ENCODE measurements around the gene LZTS2.
A peak's percentile ranks its signal among the peaks of the same experiment; 100 is the strongest.

The LZTS2 gene

DNA sequence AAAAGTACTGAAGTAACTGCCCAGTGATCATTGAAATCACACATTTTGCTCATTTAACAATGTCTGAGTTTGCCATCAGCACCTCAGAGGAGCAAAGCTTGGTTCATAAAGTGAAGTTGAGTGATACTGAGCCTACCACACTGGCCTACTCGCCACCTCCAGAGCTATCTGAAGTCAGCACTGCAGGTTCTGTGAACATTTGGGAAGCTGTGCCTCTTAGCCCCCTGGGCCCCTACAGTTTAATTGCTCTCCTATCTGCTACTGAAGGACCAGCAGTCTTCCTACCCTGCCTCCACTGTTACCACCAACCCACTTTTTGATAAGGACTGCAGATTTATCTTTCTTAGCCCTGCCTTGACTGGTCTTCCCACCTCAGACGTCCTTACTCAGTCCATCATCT, 32.3 kb upstream of the LZTS2 start:
- TF ChIP-seq BACH2 (CRISPR knock-in tag; IDR thresholded peaks at IDR 0.05; ENCODE audit: borderline replicate concordance) = no peak
- TF ChIP-seq CREB5 (CRISPR knock-in tag; IDR thresholded peaks at IDR 0.05; ENCODE audit: low read depth) = no peak
- TF ChIP-seq ARNTL (CRISPR knock-in tag; IDR thresholded peaks at IDR 0.05; ENCODE audit: borderline replicate concordance, low read depth) = no peak
- TF ChIP-seq CSRNP3 (CRISPR knock-in tag; IDR thresholded peaks at IDR 0.05) = no peak
- no peak for TF ChIP-seq ZFP3 (CRISPR knock-in tag; IDR thresholded peaks at IDR 0.05)
- no peak for TF ChIP-seq SNAI2 (CRISPR knock-in tag; IDR thresholded peaks at IDR 0.05)
- no peak for TF ChIP-seq ZFP30 (CRISPR knock-in tag; IDR thresholded peaks at IDR 0.05)
- no peak for TF ChIP-seq ISL1 (CRISPR knock-in tag; IDR thresholded peaks at IDR 0.05)
- ATAC-seq = no peak

DNA sequence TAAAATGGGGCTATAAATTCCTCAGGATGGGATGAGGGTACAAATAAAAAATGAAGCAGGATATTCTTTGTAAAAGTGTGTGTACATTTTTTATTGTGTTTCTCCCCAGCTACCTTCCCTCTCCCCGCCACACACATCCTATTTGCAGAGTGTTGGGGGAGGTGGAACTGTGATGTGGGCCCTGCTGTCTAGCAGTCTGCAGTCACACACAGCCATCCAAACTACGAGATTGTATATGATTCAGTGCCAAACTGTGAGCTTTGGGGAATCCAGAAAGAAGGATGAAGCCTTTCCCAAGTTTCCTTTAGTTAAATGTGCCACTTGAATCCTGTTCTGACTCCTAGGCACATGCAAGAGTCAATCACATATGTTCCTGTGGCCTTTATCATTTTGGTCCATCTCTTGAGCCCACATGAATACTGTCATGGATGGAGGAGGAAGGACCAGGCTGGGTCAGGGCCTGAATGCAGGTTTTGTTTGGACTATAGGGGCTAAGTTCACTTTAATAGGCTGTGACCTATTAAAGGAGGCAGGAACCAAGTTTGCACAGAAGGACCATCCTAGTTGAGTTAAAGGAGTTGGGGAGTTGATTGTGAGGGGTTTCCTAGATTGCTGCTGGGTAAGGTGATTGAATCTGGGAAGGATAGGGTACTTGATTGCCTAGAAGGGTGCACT, 31.4 kb upstream of the LZTS2 start:
- no peak for ATAC-seq
- TF ChIP-seq, protein P1, sequence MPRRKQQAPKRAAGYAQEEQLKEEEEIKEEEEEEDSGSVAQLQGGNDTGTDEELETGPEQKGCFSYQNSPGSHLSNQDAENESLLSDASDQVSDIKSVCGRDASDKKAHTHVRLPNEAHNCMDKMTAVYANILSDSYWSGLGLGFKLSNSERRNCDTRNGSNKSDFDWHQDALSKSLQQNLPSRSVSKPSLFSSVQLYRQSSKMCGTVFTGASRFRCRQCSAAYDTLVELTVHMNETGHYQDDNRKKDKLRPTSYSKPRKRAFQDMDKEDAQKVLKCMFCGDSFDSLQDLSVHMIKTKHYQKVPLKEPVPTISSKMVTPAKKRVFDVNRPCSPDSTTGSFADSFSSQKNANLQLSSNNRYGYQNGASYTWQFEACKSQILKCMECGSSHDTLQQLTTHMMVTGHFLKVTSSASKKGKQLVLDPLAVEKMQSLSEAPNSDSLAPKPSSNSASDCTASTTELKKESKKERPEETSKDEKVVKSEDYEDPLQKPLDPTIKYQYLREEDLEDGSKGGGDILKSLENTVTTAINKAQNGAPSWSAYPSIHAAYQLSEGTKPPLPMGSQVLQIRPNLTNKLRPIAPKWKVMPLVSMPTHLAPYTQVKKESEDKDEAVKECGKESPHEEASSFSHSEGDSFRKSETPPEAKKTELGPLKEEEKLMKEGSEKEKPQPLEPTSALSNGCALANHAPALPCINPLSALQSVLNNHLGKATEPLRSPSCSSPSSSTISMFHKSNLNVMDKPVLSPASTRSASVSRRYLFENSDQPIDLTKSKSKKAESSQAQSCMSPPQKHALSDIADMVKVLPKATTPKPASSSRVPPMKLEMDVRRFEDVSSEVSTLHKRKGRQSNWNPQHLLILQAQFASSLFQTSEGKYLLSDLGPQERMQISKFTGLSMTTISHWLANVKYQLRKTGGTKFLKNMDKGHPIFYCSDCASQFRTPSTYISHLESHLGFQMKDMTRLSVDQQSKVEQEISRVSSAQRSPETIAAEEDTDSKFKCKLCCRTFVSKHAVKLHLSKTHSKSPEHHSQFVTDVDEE (CRISPR knock-in tag; IDR thresholded peaks at IDR 0.05) = no peak
- no peak for TF ChIP-seq ZNF70 (CRISPR knock-in tag; IDR thresholded peaks at IDR 0.05)
- no peak for TF ChIP-seq OSR1 (CRISPR knock-in tag; IDR thresholded peaks at IDR 0.05)
- no peak for TF ChIP-seq ISL1 (CRISPR knock-in tag; IDR thresholded peaks at IDR 0.05)
- no peak for TF ChIP-seq RARB (CRISPR knock-in tag; IDR thresholded peaks at IDR 0.05)
- TF ChIP-seq CSRNP3 (CRISPR knock-in tag; IDR thresholded peaks at IDR 0.05) = no peak
- no peak for TF ChIP-seq ZNF8 (CRISPR knock-in tag; IDR thresholded peaks at IDR 0.05)

GRCh38 chr10:100968863-100969186, 30.8 kb upstream of the LZTS2 start:
- no peak for TF ChIP-seq ESRRG (CRISPR knock-in tag; IDR thresholded peaks at IDR 0.05)
- TF ChIP-seq, protein P1 (CRISPR knock-in tag; IDR thresholded peaks at IDR 0.05) = no peak
- no peak for TF ChIP-seq ZNF565 (CRISPR knock-in tag; conservative IDR thresholded peaks at IDR 0.05; ENCODE audit: low read depth)
- TF ChIP-seq TOX (CRISPR knock-in tag; IDR thresholded peaks at IDR 0.05; ENCODE audit: borderline replicate concordance) = no peak
- TF ChIP-seq ZFP30 (CRISPR knock-in tag; IDR thresholded peaks at IDR 0.05) = no peak
- no peak for TF ChIP-seq ZFP3 (CRISPR knock-in tag; IDR thresholded peaks at IDR 0.05)
- TF ChIP-seq ZNF8 (CRISPR knock-in tag; IDR thresholded peaks at IDR 0.05) = no peak
- no peak for TF ChIP-seq ARNTL (CRISPR knock-in tag; IDR thresholded peaks at IDR 0.05; ENCODE audit: borderline replicate concordance, low read depth)
- no peak for TF ChIP-seq SNAI2 (CRISPR knock-in tag; IDR thresholded peaks at IDR 0.05)
- no peak for TF ChIP-seq CSDC2 (CRISPR knock-in tag; IDR thresholded peaks at IDR 0.05)
- TF ChIP-seq GLIS3 (CRISPR knock-in tag; IDR thresholded peaks at IDR 0.05) = no peak
- TF ChIP-seq RARB (CRISPR knock-in tag; IDR thresholded peaks at IDR 0.05) = no peak
- TF ChIP-seq ZNF70 (CRISPR knock-in tag; IDR thresholded peaks at IDR 0.05) = no peak
- TF ChIP-seq PPARA (CRISPR knock-in tag; IDR thresholded peaks at IDR 0.05; ENCODE audit: borderline replicate concordance) = no peak
- no peak for TF ChIP-seq ISL1 (CRISPR knock-in tag; IDR thresholded peaks at IDR 0.05)
- TF ChIP-seq TCF4 (CRISPR knock-in tag; IDR thresholded peaks at IDR 0.05; ENCODE audit: borderline replicate concordance) = no peak
- ATAC-seq = peak; percentile 53; the same call in 2 of the 3 replicates

All from SK-N-SH treated with all-trans-retinoic acid at 6 μM for 48 hours (cell line).